SU-DHL-6 (cell line): ENCODE data around the gene STK32B.

Experiments
- H2AFZ ChIP-seq: fragments of 200-600 bp; sonication (generic); 2 replicates; pipeline ENCODE4 v1.6.1; 2014; ENCODE audit warnings: low read depth, mild to moderate bottlenecking, moderate library complexity, mixed read lengths, antibody characterized with exemption, low read length; ENCODE audit not compliant: severe bottlenecking
- H3F3A ChIP-seq: fragments of 200-600 bp; shearing (Covaris generic); 2 replicates; pipeline ENCODE4 v1.6.0; 2016; ENCODE audit warnings: antibody characterized with exemption, mild to moderate bottlenecking; ENCODE audit not compliant: insufficient read depth
- H3K27ac ChIP-seq: fragments of 200-600 bp; sonication (generic); 2 replicates; pipeline ENCODE4 v1.5.1; 2016; ENCODE audit warnings: low read depth, mild to moderate bottlenecking, low read length, moderate library complexity, mixed read lengths
- H3K27me3 ChIP-seq: fragments of 200-600 bp; sonication (generic), shearing (Covaris generic); 2 replicates; pipeline ENCODE4 v1.6.0; 2014; ENCODE audit warnings: mild to moderate bottlenecking, low read length
- H3K36me3 ChIP-seq: fragments of 200-600 bp; sonication (generic); 2 replicates; pipeline ENCODE4 v1.6.1; 2014; ENCODE audit warnings: mild to moderate bottlenecking, low read length, mixed read lengths
- H3K4me2 ChIP-seq: fragments of 300-600, 200-600 bp; shearing (Covaris generic), sonication (generic); 2 replicates; pipeline ENCODE4 v1.6.0; 2014; ENCODE audit warnings: low read length, low read depth, mild to moderate bottlenecking; ENCODE audit not compliant: poor library complexity, severe bottlenecking
- H3K4me3 ChIP-seq: fragments of 200-600 bp; sonication (generic); 2 replicates; pipeline ENCODE4 v1.5.1; 2014; ENCODE audit warnings: antibody characterized with exemption, low read length, mild to moderate bottlenecking, mixed read lengths; ENCODE audit not compliant: insufficient read depth, poor library complexity, severe bottlenecking
- H3K79me2 ChIP-seq: fragments of 200-600 bp; sonication (generic); 2 replicates; pipeline ENCODE4 v1.6.1; 2014; ENCODE audit warnings: mild to moderate bottlenecking, low read length, moderate library complexity; ENCODE audit not compliant: insufficient read depth
- H3K9ac ChIP-seq: fragments of 200-600 bp; sonication (generic); 2 replicates; pipeline ENCODE4 v1.7.0; 2014; ENCODE audit warnings: mild to moderate bottlenecking, low read length
- H3K9me2 ChIP-seq: fragments of 200-600 bp; sonication (generic); replicated peaks from 2 replicates; pipeline ENCODE4 v1.6.1; 2014; ENCODE audit warnings: low read length; ENCODE audit not compliant: insufficient read depth
- H3K9me3 ChIP-seq: fragments of 200-600 bp; sonication (generic); 2 replicates; pipeline ENCODE4 v1.6.1; 2014; ENCODE audit warnings: low read length, mixed read lengths; ENCODE audit not compliant: insufficient read depth
- H4K20me1 ChIP-seq: fragments of 200-600 bp; sonication (generic); 2 replicates; pipeline ENCODE4 v1.6.1; 2014; ENCODE audit warnings: low read depth, mild to moderate bottlenecking, antibody characterized with exemption, low read length, moderate library complexity, mixed read lengths
- CTCF ChIP-seq: fragments of 200-600 bp; sonication (generic); IDR thresholded peaks from one replicate; pipeline ENCODE4 v1.5.1; 2017; ENCODE audit warnings: antibody characterized with exemption, mild to moderate bottlenecking, low read length, moderate library complexity; ENCODE audit not compliant: insufficient read depth, poor library complexity, severe bottlenecking
- EZH2phosphoT487 ChIP-seq: fragments of 200-600 bp; sonication (generic), shearing (Covaris generic); conservative IDR thresholded peaks from 2 replicates; pipeline ENCODE4 v1.6.1; 2018; ENCODE audit warnings: mild to moderate bottlenecking, antibody characterized with exemption, low read length, moderate library complexity, mixed read lengths

STK32B gene

GRCh38 chr4:5541169-5541568 lies 489.9 kb downstream of the STK32B start:
- TF ChIP-seq CTCF (no peak), EZH2phosphoT487 (no peak)
- H3K79me2 ChIP-seq = no peaks in the 10 kb centered on the region
- no peaks in the 10 kb centered on the region for H3K36me3 ChIP-seq
- no peak overlapping the region for H3K4me2 ChIP-seq
- H3K9me3 ChIP-seq = no peaks in the 10 kb centered on the region
- H3K27ac ChIP-seq = no peak overlapping the region
- H3K27me3 ChIP-seq = no peaks in the 10 kb centered on the region
- H2AFZ ChIP-seq = no peak overlapping the region
- H3K9ac ChIP-seq = no peak overlapping the region
- H4K20me1 ChIP-seq = no peaks in the 10 kb centered on the region
- H3F3A ChIP-seq = no peaks in the 10 kb centered on the region
- no peaks in the 10 kb centered on the region for H3K9me2 ChIP-seq
- no peak overlapping the region for H3K4me3 ChIP-seq

GRCh38 chr4:5543681-5544080 lies 492.4 kb downstream of the STK32B start:
- Histone ChIP-seq H3K4me2 (no peak overlapping the region), H3K4me3 (no peak overlapping the region), H3K27me3 (no peaks in the 10 kb centered on the region), H2AFZ (no peak overlapping the region), H3F3A (no peaks in the 10 kb centered on the region), H3K27ac (no peak overlapping the region), H3K36me3 (no peaks in the 10 kb centered on the region), H3K9ac (no peak overlapping the region), H3K79me2 (no peaks in the 10 kb centered on the region), H3K9me2 (no peaks in the 10 kb centered on the region), H3K9me3 (no peaks in the 10 kb centered on the region), H4K20me1 (no peaks in the 10 kb centered on the region)
- no peak for TF ChIP-seq CTCF
- no peak for TF ChIP-seq EZH2phosphoT487

GRCh38 chr4:5544762-5545161 lies 493.5 kb downstream of the STK32B start:
- H3F3A ChIP-seq = no peaks in the 10 kb centered on the region
- no peaks in the 10 kb centered on the region for H3K27me3 ChIP-seq
- no peak overlapping the region for H2AFZ ChIP-seq
- H3K9ac ChIP-seq = no peak overlapping the region
- no peak overlapping the region for H3K4me2 ChIP-seq
- H3K79me2 ChIP-seq = no peaks in the 10 kb centered on the region
- no peaks in the 10 kb centered on the region for H3K36me3 ChIP-seq
- no peaks in the 10 kb centered on the region for H4K20me1 ChIP-seq
- no peak overlapping the region for H3K27ac ChIP-seq
- H3K4me3 ChIP-seq = no peak overlapping the region
- H3K9me3 ChIP-seq = no peaks in the 10 kb centered on the region
- H3K9me2 ChIP-seq = no peaks in the 10 kb centered on the region
- TF ChIP-seq EZH2phosphoT487 (no peak), CTCF (no peak)
